GM12891 (cell line): ENCODE results near the gene SERINC3.

Experiments used
- POLR2A ChIP-seq: IDR thresholded peaks from 2 replicates; pipeline ENCODE4 v1.6.1; 2011; ENCODE audit warnings: low read depth, low read length, control low read depth
- POLR2AphosphoS5 ChIP-seq: IDR thresholded peaks from 2 replicates; pipeline ENCODE4 v1.6.1; 2011; ENCODE audit warnings: low read depth, low read length, control low read depth

- TF ChIP-seq POLR2A (no peak), POLR2AphosphoS5 (no peak)
These were observed 32.6 kb downstream of the SERINC3 start for GRCh38 chr20:44489223-44489622.
